Measurements from ENCODE around the gene MCOLN1. TPM values are rescaled to one million over a fixed set of nuclear protein-coding genes. Genes with fewer than 3 reads are reported as not detected.

MCOLN1 gene
- total and polyA plus RNA-seq, 8 donors = 6.9 to 35.4 (median 10.3) TPM

- TF ChIP-seq CTCF (IDR thresholded peaks at IDR 0.05) = no peak
- intact Hi-C loops (cut with DNase I) = no loop called here
Measured at GRCh38 chr19:7579182-7579581, 56.8 kb downstream of the MCOLN1 start.

GRCh38 chr19:7582446-7582845 is 60.0 kb downstream of the MCOLN1 start:
- ATAC-seq (no peak), FAIRE-seq (no peak)

More at GRCh38 chr19:7579182-7579581, 56.8 kb downstream of the MCOLN1 start:
- no peak for DNase-seq
- ATAC-seq = no peak
- Histone ChIP-seq H3K36me3 (no peaks in the 10 kb centered on the region), H3K4me1 (no peaks in the 10 kb centered on the region), H3K4me3 (no peak overlapping the region), H3K27ac (no peak overlapping the region), H3K9me3 (no peaks in the 10 kb centered on the region), H3K27me3 (no peaks in the 10 kb centered on the region)
- FAIRE-seq = no peak
- 40 to 45% methylated on average over 6 of the region's 6 CpGs for WGBS, 2 donors

More at GRCh38 chr19:7582446-7582845, 60.0 kb downstream of the MCOLN1 start:
- Histone ChIP-seq H3K36me3 (no peaks in the 10 kb centered on the region), H3K9me3 (no peaks in the 10 kb centered on the region), H3K4me3 (no peak overlapping the region), H3K27me3 (no peaks in the 10 kb centered on the region), H3K27ac (no peak overlapping the region), H3K4me1 (no peaks in the 10 kb centered on the region)
- DNase-seq = no peak
- TF ChIP-seq CTCF (IDR thresholded peaks at IDR 0.05) = no peak
- intact Hi-C loops (cut with DNase I) = no loop called here
- 41 to 53% methylated on average over 11 of the region's 11 CpGs for WGBS, 2 donors

Other genes starting within 250 kb of the MCOLN1 start
- 100 to 1,000 TPM in 5 of 6 donors, 10 to 100 TPM in 1; 90.5 to 205 (median 129) TPM for gene INSR, start 228.2 kb upstream of the MCOLN1 start, total RNA-seq
- 10 to 100 TPM; 45.1 to 48.7 TPM for gene INSR, start 228.2 kb upstream of the MCOLN1 start, polyA plus RNA-seq
- 10 to 100 TPM; 17.7 to 45.4 (median 22.4) TPM for gene ARHGEF18, start 173.7 kb upstream of the MCOLN1 start, total RNA-seq
- 10 to 100 TPM; 17.1 to 26.6 TPM for gene ARHGEF18, start 173.7 kb upstream of the MCOLN1 start, polyA plus RNA-seq
- gene PEX11G, start 33.6 kb upstream of the MCOLN1 start, total RNA-seq = 1 to 10 TPM; 1.5 to 3.2 (median 2.2) TPM
- gene PEX11G, start 33.6 kb upstream of the MCOLN1 start, polyA plus RNA-seq = 1 to 10 TPM; 5.9 to 6.8 TPM
- gene ZNF358, start 6.5 kb upstream of the MCOLN1 start, total RNA-seq = 10 to 100 TPM; 22.6 to 33.9 (median 23.3) TPM
- gene ZNF358, start 6.5 kb upstream of the MCOLN1 start, polyA plus RNA-seq = 10 to 100 TPM; 35.5 to 68.8 TPM
- 10 to 100 TPM; 25.4 to 65.2 (median 32.8) TPM for gene PNPLA6, start 13.1 kb downstream of the MCOLN1 start, total RNA-seq
- gene PNPLA6, start 13.1 kb downstream of the MCOLN1 start, polyA plus RNA-seq = 10 to 100 TPM; 53.7 to 86.2 TPM
- gene CAMSAP3, start 73.2 kb downstream of the MCOLN1 start, total RNA-seq = 10 to 100 TPM; 12.1 to 25.5 (median 20.6) TPM
- 10 to 100 TPM; 52.6 to 64.5 TPM for gene CAMSAP3, start 73.2 kb downstream of the MCOLN1 start, polyA plus RNA-seq
- 10 to 100 TPM; 16.8 to 27.9 (median 22.5) TPM for gene XAB2, start 106.9 kb downstream of the MCOLN1 start, total RNA-seq
- 10 to 100 TPM; 63.7 to 71.5 TPM for gene XAB2, start 106.9 kb downstream of the MCOLN1 start, polyA plus RNA-seq
- 10 to 100 TPM; 31.6 to 56.6 (median 47.3) TPM for gene PET100, start 107.2 kb downstream of the MCOLN1 start, total RNA-seq
- gene PET100, start 107.2 kb downstream of the MCOLN1 start, polyA plus RNA-seq = 10 to 100 TPM; 91.0 to 95.6 TPM
- gene PCP2, start 111.1 kb downstream of the MCOLN1 start, total RNA-seq = 1 to 10 TPM; 1.1 to 3.7 (median 1.8) TPM
- 10 to 100 TPM in 1 of 2 donors, 1 to 10 TPM in 1; 8.8 to 35.6 TPM for gene PCP2, start 111.1 kb downstream of the MCOLN1 start, polyA plus RNA-seq
- gene STXBP2, start 114.5 kb downstream of the MCOLN1 start, total RNA-seq = 100 to 1,000 TPM in 1 of 6 donors, 10 to 100 TPM in 5; 45.6 to 104 (median 73.4) TPM
- gene STXBP2, start 114.5 kb downstream of the MCOLN1 start, polyA plus RNA-seq = 100 to 1,000 TPM; 143 to 216 TPM
- not detected for gene RETN, start 146.4 kb downstream of the MCOLN1 start, total RNA-seq
- gene RETN, start 146.4 kb downstream of the MCOLN1 start, polyA plus RNA-seq = 1 to 10 TPM; 2.2 to 5.9 TPM
- 1 to 10 TPM in 1 of 6 donors, under 1 TPM in 3, not detected in 2; 0.16 to 1.5 (median 0.67) TPM for gene MCEMP1, start 154.5 kb downstream of the MCOLN1 start, total RNA-seq
- under 1 TPM; 0.19 to 0.28 TPM for gene MCEMP1, start 154.5 kb downstream of the MCOLN1 start, polyA plus RNA-seq
- 10 to 100 TPM; 26.7 to 49.8 (median 38.3) TPM for gene TRAPPC5, start 158.2 kb downstream of the MCOLN1 start, total RNA-seq
- gene TRAPPC5, start 158.2 kb downstream of the MCOLN1 start, polyA plus RNA-seq = 10 to 100 TPM; 53.0 to 89.9 TPM
- gene FCER2, start 179.5 kb downstream of the MCOLN1 start, total RNA-seq = under 1 TPM in 2 of 6 donors, not detected in 4; 0.19 to 0.51 TPM
- under 1 TPM in 1 of 2 donors, not detected in 1; 0.08 TPM for gene FCER2, start 179.5 kb downstream of the MCOLN1 start, polyA plus RNA-seq
- gene CLEC4G, start 209.5 kb downstream of the MCOLN1 start, total RNA-seq = 1 to 10 TPM in 1 of 6 donors, under 1 TPM in 2, not detected in 3; 0.16 to 1.1 (median 0.90) TPM
- gene CLEC4G, start 209.5 kb downstream of the MCOLN1 start, polyA plus RNA-seq = under 1 TPM; 0.09 to 0.68 TPM
- 1 to 10 TPM in 3 of 6 donors, under 1 TPM in 3; 0.23 to 7.0 (median 1.5) TPM for gene CD209, start 224.9 kb downstream of the MCOLN1 start, total RNA-seq
- gene CD209, start 224.9 kb downstream of the MCOLN1 start, polyA plus RNA-seq = under 1 TPM; 0.19 to 0.49 TPM
- gene CLEC4M, start 240.6 kb downstream of the MCOLN1 start, total RNA-seq = not detected
- not detected for gene CLEC4M, start 240.6 kb downstream of the MCOLN1 start, polyA plus RNA-seq

Measured in pancreas (tissue), 10 donors.